Fibroblast of the aortic adventitia (primary cell): ENCODE measurements around the gene HNRNPLL. TPM values are rescaled to one million over a fixed set of nuclear protein-coding genes. Genes with fewer than 3 reads are reported as not detected.

ENCODE experiments used
- DNase-seq: peaks from one replicate; pipeline ENCODE4 v3.0.0-alpha.2; 2010; ENCODE audit warnings: low read depth
- H3K4me3 ChIP-seq: 2 replicates; pipeline ENCODE4 v1.5.1; 2011; ENCODE audit warnings: low read depth, mild to moderate bottlenecking, control low read depth, low read length, moderate library complexity
- total RNA-seq: library from RNA; depleted of rRNA; stranded (reverse); fragments of >200 nt; gene quantifications from 2 replicates; pipeline ENCODE4 v1.2.3, GENCODE V29; 2012; ENCODE audit warnings: low replicate concordance
- TF ChIP-seq, protein P1 (sequence below): IDR thresholded peaks from 2 replicates; pipeline ENCODE4 v1.5.1; 2011; ENCODE audit warnings: mild to moderate bottlenecking, low read length, control low read depth, inconsistent platforms; ENCODE audit not compliant: insufficient read depth

HNRNPLL gene
- total RNA-seq, 1 donor: 45.0 TPM

DNA sequence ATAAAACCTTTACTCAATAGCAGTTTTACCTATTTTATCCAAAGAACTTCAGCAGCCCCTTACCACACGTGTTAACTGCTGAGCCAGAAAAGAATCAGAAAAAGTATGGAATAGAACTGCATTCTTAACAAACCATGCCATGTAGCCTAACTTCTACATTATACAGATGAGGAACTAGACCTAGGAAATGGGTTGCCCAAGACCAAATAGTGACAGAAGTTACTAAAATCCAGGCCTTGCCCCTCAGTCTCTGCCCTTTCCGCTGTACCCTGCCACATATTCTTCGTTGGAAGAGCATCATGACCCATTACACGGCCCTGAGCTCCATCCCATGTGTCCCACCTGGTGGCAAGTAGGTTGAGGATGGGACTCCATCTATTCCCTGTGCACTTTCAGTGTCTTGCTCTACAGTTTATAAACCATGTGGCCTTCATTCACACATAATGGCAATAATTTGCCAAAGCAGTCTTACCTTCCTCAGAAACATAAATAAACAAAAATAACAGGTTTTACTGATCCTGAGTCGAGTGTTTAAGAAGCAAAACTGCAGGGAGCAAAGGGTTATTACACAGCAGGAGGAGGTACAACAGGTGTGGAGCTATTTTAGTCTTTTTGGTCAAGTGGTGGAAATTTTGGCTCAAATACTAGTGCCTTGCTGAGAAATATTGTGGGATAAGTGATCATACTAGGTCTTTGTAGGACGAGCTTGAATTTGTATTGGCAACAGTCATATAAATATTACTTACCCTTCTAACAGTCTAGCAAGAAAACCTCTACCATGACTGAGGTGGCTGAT is 46.5 kb downstream of the HNRNPLL start:
- no peak for DNase-seq
- H3K4me3 ChIP-seq: no peak overlapping the region
- TF ChIP-seq, protein P1, sequence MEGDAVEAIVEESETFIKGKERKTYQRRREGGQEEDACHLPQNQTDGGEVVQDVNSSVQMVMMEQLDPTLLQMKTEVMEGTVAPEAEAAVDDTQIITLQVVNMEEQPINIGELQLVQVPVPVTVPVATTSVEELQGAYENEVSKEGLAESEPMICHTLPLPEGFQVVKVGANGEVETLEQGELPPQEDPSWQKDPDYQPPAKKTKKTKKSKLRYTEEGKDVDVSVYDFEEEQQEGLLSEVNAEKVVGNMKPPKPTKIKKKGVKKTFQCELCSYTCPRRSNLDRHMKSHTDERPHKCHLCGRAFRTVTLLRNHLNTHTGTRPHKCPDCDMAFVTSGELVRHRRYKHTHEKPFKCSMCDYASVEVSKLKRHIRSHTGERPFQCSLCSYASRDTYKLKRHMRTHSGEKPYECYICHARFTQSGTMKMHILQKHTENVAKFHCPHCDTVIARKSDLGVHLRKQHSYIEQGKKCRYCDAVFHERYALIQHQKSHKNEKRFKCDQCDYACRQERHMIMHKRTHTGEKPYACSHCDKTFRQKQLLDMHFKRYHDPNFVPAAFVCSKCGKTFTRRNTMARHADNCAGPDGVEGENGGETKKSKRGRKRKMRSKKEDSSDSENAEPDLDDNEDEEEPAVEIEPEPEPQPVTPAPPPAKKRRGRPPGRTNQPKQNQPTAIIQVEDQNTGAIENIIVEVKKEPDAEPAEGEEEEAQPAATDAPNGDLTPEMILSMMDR: no peak

DNA sequence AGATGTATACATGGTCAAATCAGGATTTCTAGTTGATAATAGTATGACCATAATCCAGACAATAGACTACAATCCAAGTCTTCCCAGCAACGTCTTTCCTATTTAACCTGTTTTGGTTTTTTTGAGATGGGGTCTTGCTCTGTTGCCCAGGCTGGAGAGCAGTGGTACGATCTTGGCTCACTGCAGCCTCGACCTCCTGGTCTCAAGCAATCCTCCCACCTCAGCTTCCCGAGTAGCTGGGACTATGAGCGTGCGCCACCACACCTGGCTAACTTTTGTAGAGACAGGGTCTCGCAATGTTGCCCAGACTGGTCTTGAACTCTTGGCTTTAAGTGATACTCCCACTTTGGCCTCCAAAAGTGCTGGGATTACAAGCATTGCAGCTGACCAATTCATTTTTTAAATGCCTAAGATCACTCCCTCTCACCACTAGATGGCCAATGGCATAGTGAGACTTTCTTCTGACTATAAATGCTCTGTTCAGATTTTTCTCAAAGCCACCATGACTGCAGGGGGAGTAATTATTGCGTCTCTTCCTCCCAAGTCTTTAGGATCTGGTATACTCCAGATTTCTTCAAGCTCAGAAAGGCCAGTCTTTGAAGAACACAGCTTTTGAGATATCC is 47.6 kb downstream of the HNRNPLL start:
- peak; percentile 39 for DNase-seq
- no peak overlapping the region for H3K4me3 ChIP-seq
- TF ChIP-seq, protein P1: peak; percentile 56

- no peak for DNase-seq
- TF ChIP-seq, protein P1: no peak
- H3K4me3 ChIP-seq: no peak overlapping the region
Observed at GRCh38 chr2:38553554-38553953, 49.2 kb downstream of the HNRNPLL start.

- TF ChIP-seq, protein P1: no peak
- no peak for DNase-seq
- H3K4me3 ChIP-seq: no peak overlapping the region
Observed at GRCh38 chr2:38552259-38552658, 50.5 kb downstream of the HNRNPLL start.

GRCh38 chr2:38551746-38552145 is 51.0 kb downstream of the HNRNPLL start:
- TF ChIP-seq, protein P1: no peak
- DNase-seq: no peak
- H3K4me3 ChIP-seq: no peak overlapping the region

- TF ChIP-seq, protein P1: no peak
- no peak for DNase-seq
- H3K4me3 ChIP-seq: no peak overlapping the region
Observed at GRCh38 chr2:38551171-38551570, 51.6 kb downstream of the HNRNPLL start.
